KOPT-K1 (cell line): ENCODE data around the gene MELTF.
"Not testable (repeated sequence)": the region's sequence is repeated elsewhere in the genome, so short reads cannot be mapped to it uniquely, and the experiment has no call there.

Source experiments
- H3K27ac ChIP-seq: fragments of 200-600 bp; sonication (generic); 2 replicates; pipeline ENCODE4 v1.5.1; 2016; ENCODE audit warnings: antibody characterized with exemption, mild to moderate bottlenecking, low read depth, low read length; ENCODE audit not compliant: poor library complexity, severe bottlenecking
- H3K36me3 ChIP-seq: fragments of 200-600 bp; sonication (generic); 2 replicates; pipeline ENCODE4 v1.5.1; 2017; ENCODE audit warnings: antibody characterized with exemption, mild to moderate bottlenecking, low read length, moderate library complexity; ENCODE audit not compliant: insufficient read depth
- H3K9me3 ChIP-seq: fragments of 200-600 bp; sonication (generic); 2 replicates; pipeline ENCODE4 v1.5.1; 2017; ENCODE audit warnings: antibody characterized with exemption, low read length, mild to moderate bottlenecking; ENCODE audit not compliant: insufficient read depth, poor library complexity, severe bottlenecking

MELTF gene

DNA sequence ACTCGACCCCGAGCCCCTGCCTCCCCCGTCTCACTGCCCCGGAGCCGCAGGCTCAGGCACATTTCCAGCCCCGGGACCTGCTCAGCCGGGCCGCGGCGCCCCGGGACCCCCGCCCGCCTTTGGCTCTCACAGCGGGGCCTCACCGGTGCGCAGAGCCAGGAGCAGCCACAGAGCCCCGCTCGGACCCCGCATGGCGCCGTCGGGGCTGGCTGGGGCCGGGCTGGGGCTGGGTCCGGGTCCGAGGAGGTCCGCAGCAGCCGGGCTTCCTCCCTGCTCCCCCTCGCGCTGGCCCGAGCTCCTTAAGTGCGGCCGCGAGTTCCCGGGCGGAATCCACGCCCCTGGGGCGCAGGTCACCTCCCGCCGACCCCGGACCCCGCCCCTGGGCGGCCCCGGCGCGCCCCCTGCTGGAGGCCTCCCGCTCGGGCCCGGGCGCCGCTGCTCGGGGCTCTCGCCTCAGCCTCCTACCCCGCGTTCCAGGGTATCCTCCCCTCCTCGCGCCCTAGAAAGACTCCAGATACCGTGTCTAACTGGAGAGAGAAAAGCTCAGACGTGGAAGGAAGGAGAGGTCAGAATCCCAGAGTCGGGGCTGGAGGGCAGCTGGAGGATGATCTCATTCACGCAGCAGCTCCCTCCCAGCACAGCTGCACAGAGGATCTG, at the start of gene MELTF:
TSS of gene MELTF (minus strand) at position 307 of the 657 bp plus-strand sequence. CDS start at position 192, 115 bp downstream.
- Histone ChIP-seq H3K27ac (peak within 1 kb of the TSS; percentile 47), H3K36me3 (no peaks in the 10 kb centered on the region), H3K9me3 (no peaks in the 10 kb centered on the region)

DNA sequence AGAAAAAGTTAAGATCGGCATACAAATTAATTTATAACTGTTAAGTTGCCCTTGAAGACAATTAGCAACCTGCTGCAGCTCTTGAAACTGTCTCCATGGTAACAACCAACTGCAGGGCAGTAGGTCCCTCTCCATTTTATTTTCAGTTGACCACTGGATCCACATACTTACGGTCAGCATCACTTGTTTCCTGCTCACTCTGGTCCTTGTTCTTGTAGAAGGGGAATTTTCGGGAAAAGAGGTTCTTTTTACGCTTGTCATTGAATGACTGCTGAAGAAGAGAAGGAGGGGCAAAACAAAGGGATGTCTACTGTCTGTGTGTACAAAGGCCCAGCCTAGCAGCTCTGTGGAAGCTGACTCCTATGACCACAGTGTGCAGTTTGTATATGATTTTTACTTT, 46.8 kb upstream of the MELTF start:
- peaks cover 39% of the 10 kb centered on the region for H3K36me3 ChIP-seq
- H3K27ac ChIP-seq: no peak overlapping the region
- no peaks in the 10 kb centered on the region for H3K9me3 ChIP-seq

DNA sequence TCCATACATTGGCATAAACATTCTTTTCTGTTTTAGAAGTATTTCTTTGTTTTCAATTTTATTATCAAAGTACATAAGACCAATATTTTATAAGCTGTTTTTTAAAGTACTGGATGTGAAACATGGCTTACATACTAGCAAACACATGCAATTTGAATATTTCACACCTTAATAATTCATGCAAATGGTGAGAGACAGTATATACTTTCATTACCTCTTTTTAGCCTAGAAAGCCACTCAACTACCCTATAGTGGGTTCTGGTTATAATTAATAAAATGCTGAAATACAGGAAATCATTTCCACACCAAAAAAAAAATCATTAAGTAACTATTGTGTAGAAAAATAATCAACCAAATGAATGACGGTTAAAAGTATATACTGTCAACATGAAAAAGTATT, 38.5 kb upstream of the MELTF start:
- peaks cover 37% of the 10 kb centered on the region for H3K36me3 ChIP-seq
- no peak overlapping the region for H3K27ac ChIP-seq
- no peaks in the 10 kb centered on the region for H3K9me3 ChIP-seq

DNA sequence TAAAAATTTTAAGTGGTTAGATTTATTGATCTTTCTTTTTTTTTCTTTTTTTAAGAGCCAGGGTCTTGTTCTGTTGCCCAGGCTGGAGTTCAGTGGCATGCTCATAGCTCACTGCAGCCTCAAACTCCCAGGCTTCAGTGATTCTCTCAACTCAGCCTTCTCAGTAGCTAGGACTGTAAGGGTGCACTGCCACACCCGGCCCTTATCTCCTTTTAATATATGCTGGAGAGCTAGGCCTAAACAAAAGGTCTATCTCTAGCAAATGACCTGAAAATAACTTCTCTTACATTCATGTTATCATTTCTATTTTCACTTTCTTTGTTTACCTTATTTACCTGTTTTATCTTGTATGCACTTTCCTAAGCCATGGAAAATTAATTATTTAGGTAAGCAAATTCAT, 35.2 kb upstream of the MELTF start:
- H3K27ac ChIP-seq: no peak overlapping the region
- peaks cover 69% of the 10 kb centered on the region for H3K36me3 ChIP-seq
- H3K9me3 ChIP-seq: no peaks in the 10 kb centered on the region

DNA sequence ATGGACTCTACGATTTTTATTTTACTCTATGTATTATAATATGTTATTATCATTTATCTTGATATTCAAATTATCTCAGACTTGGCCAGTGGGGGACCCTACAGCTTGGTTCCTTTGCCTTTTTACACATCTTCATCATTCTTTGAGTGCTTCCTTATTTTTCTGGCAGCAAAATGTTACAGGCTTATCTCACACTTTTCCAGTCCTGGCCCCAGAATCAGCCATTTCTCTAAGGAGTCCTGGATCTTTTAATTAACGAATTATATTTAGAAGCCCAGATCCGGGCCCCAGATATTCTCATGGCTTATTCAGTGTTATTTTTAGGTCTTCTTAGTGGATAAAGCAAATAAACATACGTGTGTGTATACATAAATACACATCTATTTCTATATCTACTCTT, 32.8 kb upstream of the MELTF start:
- no peak overlapping the region for H3K27ac ChIP-seq
- peaks cover 92% of the 10 kb centered on the region for H3K36me3 ChIP-seq
- no peaks in the 10 kb centered on the region for H3K9me3 ChIP-seq

DNA sequence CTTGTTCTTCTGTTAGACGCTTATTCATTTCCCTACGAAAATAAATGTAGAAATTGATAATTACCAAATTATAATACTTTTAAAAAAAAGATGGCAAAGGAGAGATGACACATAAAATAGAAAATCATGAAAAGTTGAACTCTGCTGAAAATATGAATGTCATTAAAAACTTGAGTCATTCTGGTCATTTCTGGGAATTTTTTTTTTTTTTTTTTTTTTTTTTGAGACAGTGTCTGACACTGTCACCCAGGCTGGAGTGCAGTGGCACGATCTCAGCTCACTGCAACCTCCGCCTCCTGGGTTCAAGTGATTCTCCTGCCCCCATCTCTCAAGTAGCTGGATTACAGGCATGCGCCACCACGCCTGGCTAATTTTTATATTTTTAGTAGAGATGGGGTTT, 22.0 kb upstream of the MELTF start:
- H3K27ac ChIP-seq, H3K9me3 ChIP-seq: not testable (repeated sequence)

DNA sequence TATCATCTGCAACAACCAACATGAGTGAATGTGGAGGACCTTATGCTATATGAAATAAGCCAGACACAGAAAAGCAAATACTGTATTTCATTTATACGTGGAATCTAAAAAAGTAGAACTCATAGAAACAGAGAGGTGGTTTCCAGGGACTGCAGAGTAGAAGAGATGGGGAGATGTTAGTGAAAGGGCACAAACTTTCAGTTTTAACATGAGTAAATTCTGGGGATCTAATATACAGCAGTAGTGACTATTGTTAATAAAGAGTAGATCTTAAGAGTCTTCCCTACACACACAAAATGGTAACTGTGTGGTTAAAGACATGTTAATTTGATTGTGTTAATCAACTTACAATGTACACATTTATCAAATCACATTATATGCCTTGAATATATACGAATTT, 20.9 kb upstream of the MELTF start:
- peaks cover 62% of the 10 kb centered on the region for H3K36me3 ChIP-seq
- H3K27ac ChIP-seq: no peak overlapping the region
- no peaks in the 10 kb centered on the region for H3K9me3 ChIP-seq

More for the DNA sequence above, 22.0 kb upstream of the MELTF start:
- H3K36me3 ChIP-seq: peaks cover 62% of the 10 kb centered on the region

DNA sequence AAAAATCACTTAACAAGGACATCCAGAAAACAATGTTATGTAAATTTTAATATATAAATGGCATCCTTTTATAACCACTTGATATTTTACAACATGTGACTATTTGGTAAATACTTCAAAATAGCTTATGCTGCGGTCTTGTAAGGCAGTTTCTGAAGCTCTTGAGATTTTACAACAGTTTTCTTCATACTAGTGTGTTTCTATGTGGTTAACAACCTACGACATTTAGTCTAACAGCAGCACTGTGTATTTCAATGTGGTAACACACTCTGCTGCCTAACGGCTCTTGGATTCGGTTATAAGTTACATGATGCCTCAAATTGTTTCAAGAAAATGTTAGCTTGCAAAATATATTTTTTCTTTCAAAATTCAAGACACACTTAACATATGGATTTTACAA, 12.9 kb upstream of the MELTF start:
- Histone ChIP-seq H3K9me3 (no peaks in the 10 kb centered on the region), H3K36me3 (peaks cover 52% of the 10 kb centered on the region), H3K27ac (no peak overlapping the region)

DNA sequence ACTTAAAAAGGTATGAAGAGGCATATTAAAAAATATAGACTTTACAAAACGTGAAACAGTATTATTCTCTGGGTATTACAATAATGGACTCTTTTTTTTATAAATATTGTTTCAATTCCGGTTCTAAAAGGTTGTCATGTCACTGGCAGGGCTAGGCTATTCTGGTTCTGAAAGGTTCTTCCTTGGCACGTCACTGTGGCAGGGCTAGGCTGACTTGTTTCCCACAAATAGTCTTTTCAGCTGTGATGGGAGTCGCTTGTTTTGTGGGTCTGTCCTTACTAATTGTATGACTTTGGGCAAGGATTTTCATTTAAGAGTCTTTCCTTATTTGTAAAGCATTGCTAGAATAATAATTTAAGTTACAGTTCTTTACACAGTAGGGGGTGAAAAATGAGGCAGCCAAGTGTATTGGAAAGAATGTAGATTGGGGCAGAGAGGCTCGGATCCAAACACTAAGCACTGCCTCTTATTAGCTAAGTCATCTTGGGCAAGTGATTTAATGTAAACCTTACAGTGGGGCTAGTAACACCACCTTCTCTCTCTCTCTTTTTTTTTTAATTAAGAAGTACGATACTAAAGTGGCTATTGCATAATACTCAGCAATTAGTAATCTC, 12.4 kb upstream of the MELTF start:
- H3K9me3 ChIP-seq: no peaks in the 10 kb centered on the region
- H3K27ac ChIP-seq: no peak overlapping the region
- H3K36me3 ChIP-seq: peaks cover 52% of the 10 kb centered on the region

DNA sequence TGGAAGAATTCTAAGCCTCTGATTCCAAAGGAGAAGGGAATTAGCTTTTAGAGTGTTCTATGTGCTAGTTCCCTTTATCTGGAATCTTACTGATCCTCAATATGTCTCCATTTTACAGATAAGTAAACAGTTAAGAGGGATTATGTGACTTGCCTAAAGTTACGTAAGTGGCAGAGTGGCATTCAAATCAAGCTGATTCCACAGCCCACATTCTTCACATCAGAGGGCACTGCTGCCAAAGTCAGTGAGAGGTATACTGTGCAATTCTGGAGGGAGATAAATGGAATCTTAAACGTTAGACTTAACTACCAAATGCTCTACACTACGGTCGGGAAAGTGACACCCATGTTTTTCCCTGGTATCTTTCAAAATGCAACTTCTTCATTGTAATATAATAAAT, 11.0 kb upstream of the MELTF start:
- Histone ChIP-seq H3K9me3 (no peaks in the 10 kb centered on the region), H3K36me3 (peaks cover 42% of the 10 kb centered on the region), H3K27ac (no peak overlapping the region)

DNA sequence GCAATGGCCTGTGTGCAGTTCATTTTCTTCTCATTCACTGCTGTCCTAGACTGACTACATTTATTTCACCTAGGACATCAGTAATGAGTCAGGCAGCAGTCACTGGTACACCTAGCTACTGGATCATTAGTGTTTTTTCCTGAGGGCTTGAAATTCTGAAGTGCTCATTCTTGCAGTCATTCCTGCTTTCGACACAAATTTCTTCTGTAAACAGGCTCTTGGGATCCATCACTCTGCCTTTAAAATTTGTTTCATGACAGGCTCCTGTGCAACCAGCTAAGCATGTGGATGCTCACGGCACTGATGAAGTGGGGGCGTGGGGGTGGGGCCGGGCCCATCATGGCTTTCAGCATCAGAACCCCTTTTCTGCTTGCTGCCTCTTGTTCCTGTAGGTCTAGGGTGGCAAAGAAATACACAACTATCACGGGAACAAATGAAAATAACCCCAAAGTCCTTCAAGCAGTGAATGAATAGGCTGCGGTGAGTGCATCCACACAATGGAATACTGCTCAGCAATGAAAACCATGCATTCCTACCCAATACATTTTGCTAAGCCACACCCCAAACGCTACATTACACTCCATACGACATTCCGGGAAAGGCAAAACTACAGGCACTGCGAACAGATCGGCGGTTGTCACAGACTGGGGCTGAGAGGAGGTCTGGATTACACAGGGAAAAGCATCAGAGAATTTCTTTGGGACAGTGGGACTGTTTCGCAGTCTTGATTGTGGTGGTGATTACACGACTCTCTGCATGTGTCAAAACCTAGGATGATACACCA, 9.3 kb upstream of the MELTF start:
- peaks cover 26% of the 10 kb centered on the region for H3K36me3 ChIP-seq
- H3K27ac ChIP-seq: no peak overlapping the region
- H3K9me3 ChIP-seq: no peaks in the 10 kb centered on the region

DNA sequence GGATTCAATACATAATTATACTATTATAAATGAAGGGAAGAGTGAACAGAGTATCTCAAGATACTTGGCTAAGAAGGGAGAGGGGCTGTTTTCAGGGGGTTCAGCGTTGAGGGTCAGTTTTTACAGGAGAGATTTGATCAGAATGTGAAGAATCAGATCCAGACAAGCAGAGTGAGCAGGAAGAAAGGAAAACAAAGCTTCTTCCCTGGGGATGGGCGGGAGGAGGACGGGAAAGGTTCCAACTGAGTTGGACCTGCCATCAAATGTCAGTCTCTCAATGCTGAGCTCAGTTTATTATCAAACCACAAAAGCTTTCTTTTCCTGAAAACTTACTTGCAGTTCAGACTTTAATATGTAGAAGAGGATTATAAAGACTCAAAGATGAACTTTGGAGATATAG, 6.0 kb upstream of the MELTF start:
- no peaks in the 10 kb centered on the region for H3K9me3 ChIP-seq
- H3K27ac ChIP-seq: no peak overlapping the region
- peaks cover 12% of the 10 kb centered on the region; the same call in 1 of the 2 replicates for H3K36me3 ChIP-seq

DNA sequence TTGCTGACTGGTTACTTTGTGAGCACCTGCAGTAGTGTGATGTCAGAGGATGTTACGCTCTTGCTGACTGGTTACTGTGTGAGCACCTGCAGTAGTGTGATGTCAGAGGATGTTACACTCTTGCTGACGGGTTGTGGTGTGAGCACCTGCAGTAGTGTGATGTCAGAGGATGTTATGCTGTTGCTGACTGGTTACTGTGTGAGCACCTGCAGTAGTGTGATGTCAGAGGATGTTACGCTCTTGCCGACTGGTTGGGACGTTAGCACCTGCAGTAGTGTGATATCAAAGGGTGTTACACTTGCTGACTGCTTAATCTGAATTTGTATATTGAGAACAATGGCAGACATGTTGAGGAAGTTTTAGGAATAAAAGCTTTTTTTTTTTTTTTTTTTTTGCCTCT, 5.2 kb upstream of the MELTF start:
- H3K36me3 ChIP-seq, H3K9me3 ChIP-seq, H3K27ac ChIP-seq: not testable (repeated sequence)

DNA sequence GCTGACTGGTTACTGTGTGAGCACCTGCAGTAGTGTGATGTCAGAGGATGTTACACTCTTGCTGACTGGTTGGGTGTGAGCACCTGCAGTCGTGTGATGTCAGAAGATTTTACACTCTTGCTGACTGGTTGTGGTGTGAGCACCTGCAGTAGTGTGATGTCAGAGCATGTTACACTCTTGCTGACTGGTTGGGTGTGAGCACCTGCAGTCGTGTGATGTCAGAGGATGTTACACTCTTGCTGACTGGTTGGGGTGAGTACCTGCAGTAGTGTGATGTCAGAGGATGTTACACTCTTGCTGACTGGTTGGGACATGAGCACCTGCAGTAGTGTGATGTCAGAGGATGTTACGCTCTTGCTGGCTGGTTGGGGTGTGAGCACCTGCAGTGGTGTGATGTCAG, 4.1 kb upstream of the MELTF start:
- H3K27ac ChIP-seq, H3K9me3 ChIP-seq: not testable (repeated sequence)

DNA sequence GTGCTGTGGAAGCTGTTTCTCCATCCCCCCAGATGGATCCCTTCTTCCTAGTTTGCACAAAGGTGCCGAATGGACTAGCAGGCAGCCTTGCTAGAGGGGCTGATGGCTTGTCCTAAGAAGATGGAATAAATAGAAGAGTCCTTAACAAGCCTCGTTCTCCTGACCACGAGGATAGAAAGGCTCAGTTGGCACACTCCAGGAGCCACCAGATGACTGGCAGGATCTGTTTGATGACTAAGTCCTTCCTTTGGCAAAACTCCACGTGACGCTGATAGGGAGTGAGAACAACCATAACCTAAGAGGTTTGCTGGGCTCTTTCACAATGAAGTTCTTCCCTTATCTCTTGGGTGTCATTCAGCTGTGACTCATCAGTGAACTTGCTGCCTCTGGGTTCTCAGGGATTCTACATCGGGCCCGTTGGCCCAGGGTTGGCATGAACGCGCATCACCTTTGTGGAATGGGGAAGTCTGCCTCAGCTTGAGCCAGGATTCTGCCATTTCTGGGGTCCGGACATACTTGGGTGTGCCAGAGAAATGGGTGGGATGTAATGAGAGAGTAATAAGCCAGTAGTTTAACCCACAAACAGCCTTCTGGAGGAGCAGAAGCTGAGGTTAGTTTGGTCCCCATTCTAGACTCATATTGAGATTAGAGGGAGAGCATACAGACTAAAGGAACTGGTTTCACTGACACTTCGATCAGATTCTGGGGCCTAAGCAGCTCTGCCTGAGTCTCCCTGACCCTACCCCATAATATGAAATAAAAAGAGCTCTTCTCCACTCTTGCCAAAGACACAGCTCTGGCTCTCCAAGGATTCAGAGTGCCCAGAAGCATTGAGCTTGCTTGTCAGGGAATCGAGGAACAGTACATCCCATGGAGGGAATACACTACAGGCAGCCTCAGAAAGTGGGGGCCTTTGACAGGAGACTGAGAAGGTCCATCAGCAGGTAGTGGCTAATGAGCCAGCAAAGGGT, 2.0 kb upstream of the MELTF start:
- Histone ChIP-seq H3K9me3 (no peaks in the 10 kb centered on the region), H3K27ac (no peak overlapping the region), H3K36me3 (no peaks in the 10 kb centered on the region)

More for the DNA sequence above, 4.1 kb upstream of the MELTF start:
- H3K36me3 ChIP-seq: not testable (repeated sequence)
